IPS DF 4.7 (cell line): ENCODE data around the gene BDNF.

Experiments
- DNase-seq: peaks from one replicate; pipeline ENCODE4 v3.0.0-alpha.2; 2013; ENCODE audit warnings: low spot score; ENCODE audit errors: extremely low read depth

Gene BDNF

DNA sequence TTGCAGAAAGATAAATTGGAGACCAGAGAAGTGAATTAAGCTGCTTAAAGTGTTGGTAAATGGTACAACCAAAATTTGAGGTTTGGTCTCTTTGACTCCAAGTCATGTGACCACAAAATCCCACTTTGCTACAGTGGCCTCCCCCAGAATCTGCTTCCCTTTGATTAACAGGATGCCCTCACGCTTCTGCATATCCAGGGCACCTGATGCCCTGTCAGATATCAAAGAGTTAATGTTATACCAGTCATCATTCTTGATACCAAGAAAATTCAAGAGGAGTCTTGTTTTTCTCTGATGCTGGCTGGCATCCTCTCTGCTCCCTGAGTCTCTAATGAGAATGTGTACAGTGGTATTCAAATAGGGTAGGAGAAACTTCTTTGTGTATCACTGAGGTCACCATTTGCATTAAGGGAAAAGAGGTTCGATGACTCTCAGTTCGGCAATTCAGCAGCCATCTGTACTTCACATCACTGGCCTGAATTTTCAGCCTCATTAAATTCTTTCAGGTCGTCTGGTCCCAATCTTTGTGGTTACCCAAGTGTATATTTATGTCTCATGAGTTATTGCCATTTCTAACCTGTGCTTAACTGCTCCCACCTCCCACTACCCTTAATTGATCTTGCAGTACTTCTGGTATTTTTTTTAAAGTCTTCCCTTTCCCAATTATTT, 73.9 kb downstream of the BDNF start:
- no peak for DNase-seq

DNA sequence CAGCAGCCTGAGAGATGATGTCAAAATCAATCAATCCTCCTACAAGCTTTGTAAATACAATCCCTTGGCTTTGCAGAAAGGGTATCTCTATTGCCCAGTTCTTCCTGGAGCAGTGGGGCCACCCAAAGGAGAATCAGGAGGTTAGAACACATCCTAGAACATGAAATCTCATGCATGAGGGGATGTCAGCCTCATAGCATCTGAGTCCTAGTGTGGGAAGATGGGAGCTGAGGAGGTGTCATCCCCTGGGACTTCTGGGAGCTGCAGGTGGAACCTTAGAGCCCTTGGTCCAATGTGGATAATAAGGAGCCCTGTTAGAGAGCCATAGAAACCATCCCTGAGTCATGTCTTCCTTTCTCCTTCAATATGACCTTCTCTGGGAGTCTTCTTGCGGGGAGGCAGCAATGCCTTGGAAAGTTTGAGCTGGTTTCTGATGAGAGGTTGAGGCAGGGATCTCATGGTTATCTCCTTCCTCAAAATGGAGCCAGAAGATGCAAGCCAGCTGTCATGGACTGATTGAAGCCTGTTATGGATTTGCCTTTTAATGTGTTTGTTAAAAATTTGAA, 74.8 kb downstream of the BDNF start:
- DNase-seq: no peak

DNA sequence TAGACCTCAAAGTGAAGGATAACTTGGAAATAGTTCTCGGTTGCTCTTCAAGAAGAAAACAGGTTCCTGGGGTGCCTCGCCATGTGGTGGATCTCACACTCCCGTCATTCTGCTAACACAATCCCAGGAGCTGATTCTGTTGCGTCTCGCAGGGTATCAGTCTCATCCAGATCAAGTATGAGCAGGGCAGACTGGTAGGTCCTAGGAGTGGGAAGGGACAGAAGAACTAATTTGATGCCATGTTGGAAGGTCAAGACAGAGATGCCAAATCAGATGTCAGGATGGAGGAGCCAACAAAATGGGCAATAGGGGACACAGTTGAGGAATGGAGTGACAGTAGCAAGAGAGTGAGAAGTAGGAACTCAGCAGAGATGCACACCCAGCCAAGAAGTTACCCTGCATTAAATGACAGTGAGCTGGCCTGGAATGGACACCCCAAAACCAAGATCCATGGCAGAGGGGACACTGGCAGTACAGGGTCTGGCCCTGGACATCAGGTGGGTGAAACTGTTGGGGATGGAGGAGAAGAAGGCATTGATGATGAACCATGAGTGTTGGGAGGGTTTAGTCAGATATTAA, 76.2 kb downstream of the BDNF start:
- DNase-seq: no peak

DNA sequence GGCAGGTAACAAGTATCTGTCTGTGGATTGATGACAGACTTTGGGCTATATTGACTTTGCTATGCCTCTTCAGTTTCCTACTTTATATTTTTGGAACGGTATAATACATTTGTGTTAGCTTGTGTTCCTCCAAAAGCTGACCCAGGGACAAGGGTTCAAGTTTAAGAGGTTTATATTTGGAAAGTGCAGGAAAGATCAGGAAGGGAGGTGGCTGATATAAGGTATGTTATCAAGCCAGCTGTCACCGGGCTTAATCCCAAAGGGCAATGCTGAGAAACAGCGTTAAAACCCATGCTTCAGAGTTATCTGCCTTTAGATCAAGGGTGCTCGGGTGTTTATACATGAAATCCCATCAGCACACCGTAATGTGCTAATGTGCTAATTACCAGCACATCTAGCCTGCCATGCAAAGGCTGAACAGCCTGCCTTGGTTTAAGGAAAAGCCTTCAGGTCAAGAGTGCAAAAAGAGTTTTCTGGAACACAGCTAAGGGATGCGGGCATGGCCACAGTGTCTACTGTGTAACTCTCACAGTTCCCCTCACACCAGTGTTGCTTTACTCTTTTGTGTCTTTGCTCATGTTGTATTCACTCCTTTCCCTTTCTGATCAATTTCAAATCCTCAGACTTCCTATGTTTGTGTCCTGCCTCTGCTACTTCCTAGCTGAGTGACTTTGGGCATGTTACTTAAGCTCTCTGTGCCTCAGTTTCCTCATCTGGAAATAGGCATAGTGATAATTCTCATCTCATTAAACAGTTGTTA, 77.5 kb downstream of the BDNF start:
- no peak for DNase-seq

DNA sequence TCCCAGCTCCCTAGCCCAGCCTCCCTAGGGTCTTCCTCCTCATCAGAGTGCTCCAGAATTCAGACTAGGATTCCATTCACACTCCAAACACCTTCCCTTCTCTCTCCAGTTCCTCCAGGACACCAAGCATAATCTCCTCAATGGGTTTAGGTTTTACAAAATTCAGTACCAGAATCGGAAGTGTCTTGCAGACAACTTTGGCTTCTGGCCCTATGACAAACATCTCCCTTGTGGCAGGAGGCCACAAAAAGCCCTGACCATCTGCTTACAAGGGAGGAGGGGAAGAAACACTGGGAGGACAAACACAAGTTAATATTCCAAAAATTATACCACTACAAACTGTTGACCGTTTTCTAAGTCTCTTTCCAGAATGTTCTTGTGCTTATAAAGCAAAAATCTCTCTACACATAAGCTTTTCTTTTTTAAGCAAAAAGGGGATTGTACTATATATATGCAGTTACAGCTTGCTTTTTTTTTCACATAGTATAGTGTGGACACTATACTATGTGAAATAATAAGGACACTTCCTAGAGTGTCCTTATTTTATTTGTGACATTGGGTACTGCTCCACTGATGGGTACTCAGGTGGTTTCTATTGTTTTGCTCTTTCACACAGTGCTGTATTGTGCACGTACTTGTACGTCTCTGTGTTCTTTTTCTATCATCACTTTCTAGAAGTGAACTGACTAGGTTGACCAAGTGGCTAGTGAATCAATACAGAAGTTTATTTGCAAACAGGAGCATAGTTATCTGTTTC, 78.7 kb downstream of the BDNF start:
- no peak for DNase-seq

DNA sequence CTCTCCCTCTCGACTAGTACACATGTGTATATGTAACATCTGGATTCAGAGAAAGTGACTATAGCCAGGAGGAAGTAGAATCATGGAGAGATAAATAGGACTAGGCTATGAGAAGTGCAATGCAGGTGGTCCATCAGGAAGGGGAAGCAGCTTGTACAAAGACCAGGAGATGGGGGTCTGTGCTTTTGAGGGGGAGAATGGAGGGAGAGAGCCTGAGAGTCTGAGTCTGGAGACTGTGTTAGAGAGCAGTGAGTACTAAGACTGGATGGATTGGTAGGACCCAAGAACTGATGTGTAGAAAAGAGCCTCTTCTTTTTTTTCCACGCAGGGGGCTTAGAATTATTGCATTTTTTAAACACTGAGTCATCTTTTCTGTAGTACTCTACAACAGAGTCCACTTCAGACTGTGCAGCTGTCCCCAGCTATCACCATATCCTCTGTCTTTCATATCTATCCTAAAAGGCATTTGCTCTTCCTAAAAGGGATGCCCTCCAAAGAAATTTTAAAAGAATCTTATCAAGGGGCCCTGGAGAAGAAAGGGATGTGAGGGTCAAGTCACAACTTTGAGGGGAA, 80.4 kb downstream of the BDNF start:
- DNase-seq: no peak

DNA sequence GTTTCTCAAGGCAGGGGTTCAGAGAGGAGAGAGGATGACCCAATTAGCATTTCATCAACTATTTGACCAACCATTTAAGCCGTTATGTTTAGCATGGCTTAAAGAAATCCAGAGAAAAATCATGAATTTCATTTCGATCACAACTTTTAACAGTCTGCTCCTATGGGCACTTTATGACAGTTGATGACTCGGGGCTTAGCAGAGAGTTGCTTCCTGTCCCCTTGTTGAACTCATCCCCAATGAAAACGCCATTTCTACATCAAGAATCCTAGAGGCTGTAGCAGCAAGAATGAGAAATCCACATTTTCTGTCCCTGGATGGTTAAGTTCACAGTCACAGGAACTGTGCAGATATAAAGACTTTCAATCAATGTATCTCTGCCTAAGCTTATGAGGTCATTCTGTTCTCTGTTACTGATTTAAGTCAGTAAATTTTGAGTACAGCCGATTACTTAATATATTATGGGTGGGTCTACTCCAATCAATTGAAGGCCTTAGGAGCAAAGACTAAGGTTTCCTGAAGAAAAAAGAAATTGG, 81.1 kb downstream of the BDNF start:
- no peak for DNase-seq

DNA sequence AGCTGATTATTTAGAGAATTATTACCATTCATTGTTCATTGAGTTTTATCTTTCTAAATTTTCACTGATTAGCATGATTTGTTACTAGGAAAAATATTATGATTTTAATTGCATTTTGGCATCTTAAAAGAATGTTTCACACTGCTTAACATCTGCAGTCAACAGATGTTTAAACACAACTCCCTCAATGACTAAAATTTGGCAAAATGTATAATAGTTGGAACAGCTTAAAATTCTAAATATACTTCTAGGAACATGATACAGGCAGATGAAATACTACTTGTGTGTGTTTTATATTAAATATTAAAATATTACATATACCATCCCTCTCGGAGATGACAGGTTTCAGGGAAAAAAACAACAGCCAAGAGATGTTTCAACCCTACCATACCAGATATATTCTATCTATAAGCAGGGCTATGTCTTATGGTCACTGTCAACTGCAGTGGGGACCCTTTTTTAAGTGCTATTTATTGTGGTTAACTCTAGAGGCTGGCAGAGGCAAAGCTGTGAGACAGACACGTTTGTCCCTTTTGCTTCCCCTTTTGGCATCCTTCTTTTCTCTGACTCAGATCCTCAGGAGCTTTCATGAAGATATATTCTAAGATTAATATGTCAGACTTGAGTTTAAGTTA, 81.9 kb downstream of the BDNF start:
- no peak for DNase-seq

DNA sequence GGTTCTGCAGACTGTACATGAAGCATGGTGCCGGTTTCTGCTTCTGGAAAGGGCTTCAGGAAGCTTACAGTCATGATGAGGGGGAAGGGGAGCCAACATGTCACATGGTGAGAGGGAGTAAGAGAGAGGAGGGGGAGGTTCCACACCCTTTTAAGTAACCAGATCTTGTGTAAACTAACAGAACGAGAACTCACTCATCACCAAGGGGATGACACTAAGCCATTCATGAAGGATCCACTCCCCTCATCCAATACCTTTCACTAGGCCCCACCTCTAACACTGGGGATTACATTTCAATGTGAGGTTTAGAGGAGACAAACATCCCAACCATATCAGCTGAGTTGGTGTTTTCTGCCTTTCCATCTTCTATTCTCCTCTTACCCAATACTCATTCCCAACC, 83.5 kb downstream of the BDNF start:
- DNase-seq: no peak

DNA sequence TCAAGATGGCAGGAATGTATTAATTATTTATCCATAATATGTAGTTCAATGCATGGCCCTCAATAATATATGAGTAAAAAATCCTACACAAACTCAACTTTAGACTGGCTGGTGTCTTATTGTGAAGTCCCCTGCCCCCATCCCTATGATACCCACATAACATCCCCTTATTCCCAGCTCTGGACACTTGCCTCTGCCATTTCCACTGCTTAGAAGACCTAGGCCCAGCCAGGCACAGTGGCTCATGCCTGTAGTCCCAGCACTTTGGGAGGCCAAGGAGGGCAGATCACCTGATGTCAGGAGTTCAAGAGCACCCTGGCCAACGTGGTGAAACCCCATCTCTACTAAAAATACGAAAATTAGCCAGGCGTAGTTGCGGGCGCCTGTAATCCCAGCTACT, 84.4 kb downstream of the BDNF start:
- DNase-seq: no peak

DNA sequence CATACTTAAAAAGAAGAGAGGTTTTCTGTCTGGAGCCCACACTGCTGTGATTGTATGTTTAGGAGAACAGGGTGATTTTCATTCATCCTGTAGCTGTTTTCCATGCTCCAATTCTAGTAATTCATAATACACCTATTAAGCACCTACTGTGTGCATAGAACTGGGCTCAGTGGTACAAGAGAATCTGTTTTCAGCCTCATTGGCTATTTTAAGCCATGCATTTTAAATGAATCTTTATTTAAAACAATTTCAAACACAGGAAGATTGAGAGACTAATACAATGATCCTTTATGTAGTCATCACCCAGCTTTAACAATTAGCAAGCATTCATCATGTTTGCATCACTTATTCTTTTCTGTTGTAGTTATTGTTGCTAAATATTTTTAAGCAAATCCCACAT, 86.2 kb downstream of the BDNF start:
- no peak for DNase-seq

DNA sequence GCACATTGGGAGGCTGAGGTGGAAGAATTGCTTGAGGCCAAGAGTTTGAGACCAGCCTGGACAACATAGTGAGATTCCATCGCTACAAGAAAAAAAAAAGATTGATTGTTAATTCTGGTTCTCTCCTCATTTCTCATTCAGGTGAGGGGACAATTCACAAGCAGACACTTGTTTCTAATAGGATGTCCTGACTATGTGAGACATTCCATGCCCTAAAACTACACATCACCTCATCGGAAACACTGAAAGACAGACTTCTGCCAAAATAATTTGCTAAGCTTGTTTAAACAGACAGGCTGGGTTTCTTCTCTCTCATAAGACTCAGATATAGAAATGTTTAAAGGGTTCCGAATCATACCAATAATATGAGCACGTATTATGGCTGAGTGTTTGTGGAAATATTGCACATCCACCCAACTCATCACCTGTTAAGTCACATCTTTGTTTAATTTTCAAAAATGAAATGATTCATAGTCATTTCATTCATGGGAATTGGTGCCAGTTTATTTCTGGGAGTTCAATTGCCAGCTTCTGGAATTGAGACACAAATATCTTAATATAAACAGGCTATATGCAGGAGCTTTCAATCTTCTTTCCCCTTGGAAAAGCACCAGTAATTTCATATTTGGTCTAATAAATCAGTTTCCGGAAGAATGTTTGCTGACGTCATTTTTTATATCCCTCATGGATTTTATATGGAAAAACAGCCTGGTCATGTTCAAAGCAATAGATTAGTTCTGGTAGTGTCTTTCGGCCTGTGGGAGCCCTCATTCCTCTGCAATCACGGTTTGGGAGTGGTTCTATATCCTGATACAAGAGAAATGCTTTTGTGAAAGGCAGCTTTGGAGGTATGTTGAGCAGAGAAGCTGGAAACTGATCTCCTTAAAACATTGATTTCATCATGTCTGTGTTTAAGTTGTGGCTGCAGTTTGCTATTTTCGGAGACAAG, 87.0 kb downstream of the BDNF start:
- DNase-seq: no peak

DNA sequence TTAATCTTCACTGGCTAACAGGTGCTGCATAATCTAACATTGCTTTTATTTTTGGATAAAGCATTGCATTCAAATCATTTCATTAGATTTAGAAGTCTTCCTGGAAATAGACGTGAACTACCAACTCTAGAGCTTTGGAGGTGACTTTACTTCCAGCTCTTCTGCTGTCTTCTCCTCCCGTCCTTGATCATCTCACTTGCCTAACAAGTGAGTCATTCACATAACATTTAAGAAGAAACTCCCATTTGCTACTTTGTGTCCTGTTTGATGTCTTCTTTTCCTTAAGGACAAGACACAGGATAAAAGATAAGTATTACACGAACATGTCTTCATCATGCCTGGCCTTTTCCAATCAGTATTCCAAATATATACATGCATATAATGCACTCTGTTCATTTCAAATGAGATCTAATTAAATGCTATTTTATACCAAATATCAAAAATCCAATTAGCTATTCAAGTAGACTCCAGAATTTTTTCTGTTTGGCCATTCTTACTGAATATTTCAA, 88.3 kb downstream of the BDNF start:
- no peak for DNase-seq

DNA sequence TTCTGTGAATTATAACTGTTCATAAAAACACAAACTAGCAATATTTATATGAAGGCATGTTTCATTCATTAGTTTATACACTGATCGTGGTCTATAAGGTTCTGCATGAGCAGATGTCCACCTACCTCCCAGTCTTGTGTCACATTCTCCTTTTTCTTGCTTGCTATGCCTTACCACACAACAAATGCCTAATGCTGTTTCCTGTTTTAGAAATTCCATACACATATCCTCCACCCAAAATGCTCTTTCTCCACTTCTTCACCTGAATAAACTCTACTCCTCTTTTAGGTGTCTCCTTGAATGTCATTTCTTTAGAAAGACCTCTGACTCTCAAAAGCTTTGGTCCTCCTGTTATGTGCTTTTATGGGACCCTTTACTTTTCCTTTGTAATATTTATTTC, 88.9 kb downstream of the BDNF start:
- DNase-seq: no peak

DNA sequence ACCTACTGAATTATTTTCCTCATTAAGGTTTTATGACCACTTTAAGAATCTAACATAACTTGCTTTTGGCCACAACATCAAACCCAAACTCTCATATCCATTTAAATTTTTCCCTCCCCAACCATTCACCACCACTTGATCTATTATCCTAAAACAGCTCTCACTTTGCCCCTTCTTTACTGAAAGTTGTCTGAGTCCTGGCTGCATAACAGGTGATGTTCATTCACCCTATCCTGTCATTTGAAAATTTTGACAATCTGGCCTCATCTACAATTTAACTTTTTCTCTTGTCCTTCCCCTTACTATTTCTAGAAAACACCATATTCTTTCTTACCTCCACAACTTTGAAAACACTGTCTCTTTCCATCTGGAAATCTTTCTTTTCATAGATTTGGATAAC, 89.3 kb downstream of the BDNF start:
- DNase-seq: no peak

DNA sequence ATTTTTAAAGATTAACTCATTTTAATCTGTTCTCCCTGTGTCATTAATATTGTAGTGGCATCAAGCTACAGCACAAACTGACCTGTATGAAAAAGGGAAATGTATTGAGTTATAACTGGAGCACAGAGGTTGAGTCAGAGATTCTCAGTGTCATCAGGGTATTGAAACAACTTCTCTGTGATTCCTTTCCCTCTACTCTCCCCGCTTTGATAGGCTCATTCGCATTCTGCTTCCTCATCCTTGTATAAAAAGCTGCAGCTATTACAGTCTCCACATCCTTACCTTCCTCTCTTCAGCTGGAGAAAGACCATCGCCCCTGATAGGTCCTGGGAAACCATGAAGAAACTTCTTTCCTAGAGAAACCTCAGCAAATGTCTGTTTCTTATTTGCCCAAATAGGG, 90.0 kb downstream of the BDNF start:
- DNase-seq: no peak

DNA sequence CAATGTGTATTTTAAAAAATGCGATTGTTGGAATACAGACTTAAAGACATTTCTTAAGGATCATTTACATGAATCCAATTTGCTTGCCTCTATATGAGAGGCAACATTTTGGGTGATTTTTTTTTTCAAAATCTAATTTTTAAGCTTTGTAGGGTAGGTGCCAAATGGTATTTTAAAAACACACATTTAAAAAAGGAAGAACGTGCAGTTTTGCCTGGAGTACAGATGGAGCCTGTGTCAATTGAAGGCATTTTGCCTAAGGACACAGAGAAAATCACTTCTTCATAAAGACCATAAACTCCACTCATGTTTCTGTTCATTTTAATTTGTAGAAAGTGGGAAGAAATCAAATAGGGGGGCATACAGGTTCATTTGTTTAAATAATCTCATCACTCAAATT, 91.3 kb downstream of the BDNF start:
- no peak for DNase-seq

DNA sequence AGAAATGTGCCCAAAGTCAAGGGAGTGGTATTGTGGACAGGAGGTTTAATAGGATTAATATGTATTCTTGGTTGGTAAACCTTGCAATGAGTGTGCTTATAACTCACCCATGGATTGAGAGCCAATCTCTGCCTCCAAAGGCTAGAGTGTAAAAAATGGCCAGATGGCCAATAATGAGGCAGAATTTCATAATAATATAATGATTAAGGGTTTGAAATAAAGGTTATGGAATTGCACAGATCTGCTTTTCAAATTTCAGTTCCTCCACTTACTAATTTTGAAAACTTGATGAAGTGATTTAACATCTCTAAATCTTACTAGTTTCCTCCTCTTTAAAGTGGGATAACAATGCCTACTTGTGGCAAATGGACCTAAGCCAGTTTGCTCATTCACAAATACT, 94.8 kb downstream of the BDNF start:
- no peak for DNase-seq
